Gastroesophageal sphincter (tissue), 3 donors: ENCODE data around the gene IGFBP7.

Source experiments
- EP300 ChIP-seq: sonication (generic); formaldehyde crosslinking; IDR thresholded peaks from one replicate; pipeline ENCODE4 v1.6.1; 2017; ENCODE audit warnings: antibody characterized with exemption, mild to moderate bottlenecking
- POLR2A ChIP-seq, 2 donors: fragments of 450-650 bp; IDR thresholded peaks; one replicate each; pipeline ENCODE4 v1.6.1; 2017; ENCODE audit warnings: antibody characterized with exemption in 2 of 2, mild to moderate bottlenecking in 2 of 2, moderate library complexity in 1 of 2
- TF ChIP-seq, protein P1 (sequence below), 4 experiments: fragments of 200-600 bp in 2 of 4; fragments of 450-650 bp in 2 of 4; sonication (generic) in 1 of 4; IDR thresholded peaks; one replicate each; pipeline ENCODE4 v1.5.1; 2017 to 2019; ENCODE audit warnings: antibody characterized with exemption in 4 of 4, mild to moderate bottlenecking in 2 of 4, moderate library complexity in 2 of 4

GRCh38 chr4:57075367-57075766 lies 34.8 kb downstream of the IGFBP7 start:
- TF ChIP-seq, protein P1, sequence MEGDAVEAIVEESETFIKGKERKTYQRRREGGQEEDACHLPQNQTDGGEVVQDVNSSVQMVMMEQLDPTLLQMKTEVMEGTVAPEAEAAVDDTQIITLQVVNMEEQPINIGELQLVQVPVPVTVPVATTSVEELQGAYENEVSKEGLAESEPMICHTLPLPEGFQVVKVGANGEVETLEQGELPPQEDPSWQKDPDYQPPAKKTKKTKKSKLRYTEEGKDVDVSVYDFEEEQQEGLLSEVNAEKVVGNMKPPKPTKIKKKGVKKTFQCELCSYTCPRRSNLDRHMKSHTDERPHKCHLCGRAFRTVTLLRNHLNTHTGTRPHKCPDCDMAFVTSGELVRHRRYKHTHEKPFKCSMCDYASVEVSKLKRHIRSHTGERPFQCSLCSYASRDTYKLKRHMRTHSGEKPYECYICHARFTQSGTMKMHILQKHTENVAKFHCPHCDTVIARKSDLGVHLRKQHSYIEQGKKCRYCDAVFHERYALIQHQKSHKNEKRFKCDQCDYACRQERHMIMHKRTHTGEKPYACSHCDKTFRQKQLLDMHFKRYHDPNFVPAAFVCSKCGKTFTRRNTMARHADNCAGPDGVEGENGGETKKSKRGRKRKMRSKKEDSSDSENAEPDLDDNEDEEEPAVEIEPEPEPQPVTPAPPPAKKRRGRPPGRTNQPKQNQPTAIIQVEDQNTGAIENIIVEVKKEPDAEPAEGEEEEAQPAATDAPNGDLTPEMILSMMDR (IDR thresholded peaks at IDR 0.05): no peak
- TF ChIP-seq POLR2A (IDR thresholded peaks at IDR 0.05) (no peak), EP300 (no peak)
